GM12874 (cell line): Measurements from ENCODE around the gene CLDN9.

Source experiments
- TF ChIP-seq, protein P1 (sequence below): IDR thresholded peaks from 2 replicates; pipeline ENCODE4 v1.5.1; 2011; ENCODE audit warnings: low read depth, mild to moderate bottlenecking, control low read depth, low read length, moderate library complexity; ENCODE audit not compliant: insufficient read depth

Gene CLDN9

DNA sequence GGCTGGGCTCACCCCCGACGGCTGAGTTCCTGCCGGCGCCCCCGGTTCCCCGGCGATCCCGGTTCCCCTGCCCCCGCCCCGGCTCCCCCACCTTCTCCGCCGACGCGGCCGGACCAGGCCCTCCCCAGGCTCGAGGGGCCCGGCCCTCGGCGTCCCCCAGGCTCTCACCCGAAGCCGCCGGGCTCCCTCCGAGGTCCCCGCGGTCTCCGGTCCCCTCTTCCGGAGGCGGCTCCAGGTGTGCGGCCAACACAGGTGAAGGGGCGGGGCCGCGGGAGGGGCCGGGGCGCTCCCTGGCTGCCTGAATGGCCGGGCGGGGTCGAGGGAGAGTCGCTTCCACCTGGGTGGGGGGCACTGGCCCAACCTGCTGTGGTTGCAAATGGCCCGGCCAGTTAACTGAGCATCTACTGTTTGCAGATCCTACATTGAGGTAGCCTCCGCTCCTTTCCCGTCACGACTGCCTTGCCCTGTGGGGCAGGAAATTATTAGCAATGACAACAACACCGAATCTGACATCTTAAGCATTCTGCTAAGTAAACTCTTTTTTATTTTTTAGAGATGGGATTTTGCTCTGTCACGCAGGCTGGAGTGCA lies 24.1 kb downstream of the CLDN9 start, which contains the start of gene BICDL2:
TSS of gene BICDL2 (minus strand) at position 219 of the 590 bp plus-strand sequence. CDS start 1,448 bp downstream, outside the sequence.
- TF ChIP-seq, protein P1, sequence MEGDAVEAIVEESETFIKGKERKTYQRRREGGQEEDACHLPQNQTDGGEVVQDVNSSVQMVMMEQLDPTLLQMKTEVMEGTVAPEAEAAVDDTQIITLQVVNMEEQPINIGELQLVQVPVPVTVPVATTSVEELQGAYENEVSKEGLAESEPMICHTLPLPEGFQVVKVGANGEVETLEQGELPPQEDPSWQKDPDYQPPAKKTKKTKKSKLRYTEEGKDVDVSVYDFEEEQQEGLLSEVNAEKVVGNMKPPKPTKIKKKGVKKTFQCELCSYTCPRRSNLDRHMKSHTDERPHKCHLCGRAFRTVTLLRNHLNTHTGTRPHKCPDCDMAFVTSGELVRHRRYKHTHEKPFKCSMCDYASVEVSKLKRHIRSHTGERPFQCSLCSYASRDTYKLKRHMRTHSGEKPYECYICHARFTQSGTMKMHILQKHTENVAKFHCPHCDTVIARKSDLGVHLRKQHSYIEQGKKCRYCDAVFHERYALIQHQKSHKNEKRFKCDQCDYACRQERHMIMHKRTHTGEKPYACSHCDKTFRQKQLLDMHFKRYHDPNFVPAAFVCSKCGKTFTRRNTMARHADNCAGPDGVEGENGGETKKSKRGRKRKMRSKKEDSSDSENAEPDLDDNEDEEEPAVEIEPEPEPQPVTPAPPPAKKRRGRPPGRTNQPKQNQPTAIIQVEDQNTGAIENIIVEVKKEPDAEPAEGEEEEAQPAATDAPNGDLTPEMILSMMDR = no peak

DNA sequence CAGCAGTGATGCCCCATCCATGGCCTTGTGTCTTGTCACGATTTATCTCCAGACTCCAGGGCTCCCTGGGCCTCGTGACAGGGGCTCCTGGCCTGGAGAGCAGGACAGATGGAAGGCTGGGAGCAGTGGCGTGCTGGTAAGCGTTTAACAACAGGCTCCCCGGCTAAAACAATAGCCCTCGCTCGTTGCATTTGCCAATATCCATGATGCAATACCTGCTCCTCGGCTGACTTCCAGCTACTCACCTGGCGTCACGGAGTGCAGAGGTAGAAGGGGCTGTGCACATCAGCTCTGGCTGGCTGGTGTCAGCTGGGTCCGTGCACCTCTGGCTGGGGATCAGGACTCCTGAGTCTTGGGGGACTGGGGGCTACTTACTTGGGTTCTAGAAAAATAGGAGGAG lies 25.5 kb downstream of the CLDN9 start:
- TF ChIP-seq, protein P1 = no peak

DNA sequence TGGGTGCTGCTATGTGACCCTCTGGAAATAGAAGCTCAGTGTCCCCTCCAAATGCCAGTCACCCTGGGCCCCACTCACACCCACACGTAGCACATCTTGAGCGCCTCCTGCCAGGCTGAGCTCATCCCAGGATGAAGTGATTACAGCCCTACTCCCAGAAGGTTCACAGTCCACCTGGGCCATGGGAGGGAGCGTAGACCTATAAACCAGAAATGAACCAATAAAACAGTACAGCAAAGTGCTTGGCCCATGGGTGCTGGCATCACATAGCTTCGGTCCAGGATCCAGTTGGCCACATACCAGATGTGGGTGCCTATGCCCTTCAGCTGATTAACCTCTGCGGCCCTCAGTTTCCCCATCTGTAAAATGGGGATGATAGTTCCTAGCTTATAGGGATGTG lies 26.2 kb downstream of the CLDN9 start:
- TF ChIP-seq, protein P1 = no peak

DNA sequence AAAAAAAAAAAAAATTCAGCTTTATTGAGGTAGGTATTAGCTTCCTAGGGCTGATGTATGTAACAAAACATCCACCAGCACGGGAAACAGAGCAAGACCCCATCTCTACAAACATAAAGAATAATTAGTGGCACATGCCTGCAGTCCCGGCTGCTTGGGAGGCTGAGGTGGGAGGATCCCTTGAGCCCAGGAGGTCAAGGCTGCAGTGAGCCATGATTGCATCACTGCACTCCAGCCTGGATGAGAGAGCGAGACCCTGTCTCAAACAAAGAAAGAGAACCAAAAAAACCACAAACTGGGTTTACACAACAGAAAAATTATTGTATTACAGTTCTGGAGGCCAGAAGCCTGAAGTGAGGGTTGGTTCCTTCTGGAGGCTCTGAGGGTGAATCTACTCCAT lies 29.7 kb downstream of the CLDN9 start:
- TF ChIP-seq, protein P1 = no peak

DNA sequence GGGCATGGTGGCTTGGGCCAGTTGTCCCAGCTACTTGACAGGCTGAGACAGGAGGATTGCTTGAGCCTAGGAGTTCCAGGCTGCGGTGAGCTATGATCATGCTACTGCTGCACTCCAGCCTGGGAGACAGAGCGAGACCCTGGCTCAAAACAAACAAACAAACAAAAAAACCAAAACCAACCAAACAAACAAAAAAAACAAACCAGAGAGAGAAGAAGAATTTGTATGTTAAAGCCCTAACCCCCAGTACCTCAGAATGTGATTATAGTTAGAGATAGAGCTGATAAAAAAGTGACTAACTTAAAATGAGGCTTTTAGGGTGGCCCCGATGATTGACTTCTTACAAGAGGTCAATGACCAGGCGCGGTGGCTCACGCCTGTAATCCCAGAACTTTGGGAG lies 32.0 kb downstream of the CLDN9 start:
- TF ChIP-seq, protein P1 = no peak

DNA sequence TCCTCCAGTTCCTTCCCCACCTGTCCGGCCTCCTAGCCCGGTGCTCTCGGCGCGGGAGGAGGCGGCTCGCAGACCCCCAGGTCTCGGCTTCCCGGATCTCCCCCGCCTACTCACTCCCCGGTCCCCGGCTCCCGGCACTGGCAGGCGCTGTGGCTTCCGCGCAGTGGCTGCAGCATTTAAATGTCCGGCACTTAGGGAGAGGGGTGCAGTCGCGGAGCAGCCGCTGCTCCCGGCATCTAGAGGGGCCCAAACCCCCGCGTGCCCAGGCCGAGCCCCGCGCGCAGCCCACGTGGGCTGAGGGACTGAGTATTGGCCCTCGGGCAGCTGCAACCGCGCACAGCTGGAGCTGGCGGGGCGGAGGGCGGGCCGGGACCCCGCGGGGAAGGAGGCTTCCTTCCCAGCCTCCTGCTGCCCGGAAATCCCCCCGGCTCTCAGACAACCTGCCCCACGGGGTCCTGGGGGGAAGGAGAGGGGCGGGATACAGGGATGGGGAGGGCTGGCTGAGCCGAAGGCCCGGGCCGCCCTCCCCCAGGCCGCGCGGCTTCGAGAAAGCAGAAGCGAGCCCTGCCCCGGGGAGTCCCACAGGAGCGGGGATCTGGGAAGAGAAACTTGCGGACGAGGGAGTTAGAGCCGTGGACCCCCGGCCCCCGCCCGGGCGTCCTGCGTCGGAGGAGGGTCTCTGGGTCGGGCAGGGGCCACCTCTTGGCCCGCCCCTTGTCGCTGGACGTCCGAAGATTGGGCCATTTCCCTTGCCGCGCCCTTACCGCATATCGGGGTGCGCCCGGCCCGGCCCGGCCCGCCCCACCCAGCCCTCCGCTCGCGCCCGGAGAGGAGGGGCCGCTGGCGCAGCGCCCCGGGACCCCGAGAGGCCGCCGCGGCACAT lies 33.3 kb downstream of the CLDN9 start, which contains the start of gene MMP25:
TSS of gene MMP25 (plus strand) at position 804 of the 883 bp plus-strand sequence. CDS start 357 bp downstream, outside the sequence.
- TF ChIP-seq, protein P1 = no peak

DNA sequence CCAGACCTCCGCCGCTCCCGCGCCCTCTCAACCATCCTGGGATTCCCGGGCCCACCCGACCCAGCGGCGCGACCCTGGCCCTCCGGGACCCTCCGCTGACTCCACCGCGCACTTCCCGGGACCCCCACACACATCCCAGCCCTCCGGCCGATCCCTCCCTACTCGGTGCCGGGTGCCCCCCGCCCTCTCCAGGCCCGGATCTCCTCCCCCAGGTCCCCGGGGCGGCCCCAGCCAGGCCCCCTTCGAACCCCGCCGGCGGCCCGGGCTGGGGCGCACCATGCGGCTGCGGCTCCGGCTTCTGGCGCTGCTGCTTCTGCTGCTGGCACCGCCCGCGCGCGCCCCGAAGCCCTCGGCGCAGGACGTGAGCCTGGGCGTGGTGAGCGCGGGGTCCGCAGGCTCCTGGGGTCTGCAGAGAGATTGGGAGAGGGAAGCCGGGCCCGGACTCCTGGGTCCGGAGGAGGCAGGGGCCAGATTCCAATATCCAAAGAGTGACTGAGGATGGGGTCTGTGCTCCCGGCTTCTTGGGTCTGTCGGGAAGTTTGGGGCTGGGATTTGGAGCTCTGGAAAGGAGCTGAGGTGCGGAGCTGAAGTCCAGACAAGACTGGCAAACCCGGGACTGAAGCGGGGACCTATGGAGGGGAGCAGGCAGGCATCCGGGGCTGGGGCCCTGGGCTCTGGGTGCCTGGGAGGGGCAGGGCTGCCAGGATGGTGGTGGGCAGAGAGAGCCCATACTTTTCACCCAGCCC lies 34.1 kb downstream of the CLDN9 start:
- TF ChIP-seq, protein P1 = no peak
